ENCODE data around the gene PDE6H. TPM values are rescaled to one million over a fixed set of nuclear protein-coding genes. Genes with fewer than 3 reads are reported as not detected.

PDE6H gene
- total RNA-seq, 1 donor from 2014 or later = not detected

- Mint-ChIP-seq H3K4me3 (ENCODE audit: unreplicated experiment) (no peak overlapping the region), H3K27ac (ENCODE audit: unreplicated experiment) (no peak overlapping the region), H3K36me3 (ENCODE audit: unreplicated experiment) (no peaks in the 10 kb centered on the region), H3K9me3 (ENCODE audit: unreplicated experiment) (no peaks in the 10 kb centered on the region), H3K27me3 (ENCODE audit: unreplicated experiment) (peaks cover 3% of the 10 kb centered on the region), H3K4me1 (ENCODE audit: low read depth, unreplicated experiment) (no peaks in the 10 kb centered on the region)
- no peak for TF ChIP-seq CTCF (IDR thresholded peaks at IDR 0.05; ENCODE audit: partially characterized antibody, unreplicated experiment)
- no peak for DNase-seq
Measured at GRCh38 chr12:14975457-14975856, 2.6 kb downstream of the PDE6H start.

GRCh38 chr12:14976658-14977057 lies 3.8 kb downstream of the PDE6H start:
- H3K27ac Mint-ChIP-seq (ENCODE audit: unreplicated experiment) = no peak overlapping the region
- DNase-seq = no peak
- peaks cover 3% of the 10 kb centered on the region for H3K27me3 Mint-ChIP-seq (ENCODE audit: unreplicated experiment)
- H3K36me3 Mint-ChIP-seq (ENCODE audit: unreplicated experiment) = no peaks in the 10 kb centered on the region
- no peak overlapping the region for H3K4me3 Mint-ChIP-seq (ENCODE audit: unreplicated experiment)
- TF ChIP-seq CTCF (IDR thresholded peaks at IDR 0.05; ENCODE audit: partially characterized antibody, unreplicated experiment) = no peak
- no peaks in the 10 kb centered on the region for H3K9me3 Mint-ChIP-seq (ENCODE audit: unreplicated experiment)
- no peaks in the 10 kb centered on the region for H3K4me1 Mint-ChIP-seq (ENCODE audit: low read depth, unreplicated experiment)

- DNase-seq = no peak
- TF ChIP-seq CTCF (IDR thresholded peaks at IDR 0.05; ENCODE audit: partially characterized antibody, unreplicated experiment) = no peak
- Mint-ChIP-seq H3K27ac (ENCODE audit: unreplicated experiment) (no peak overlapping the region), H3K4me1 (ENCODE audit: low read depth, unreplicated experiment) (no peaks in the 10 kb centered on the region), H3K4me3 (ENCODE audit: unreplicated experiment) (no peak overlapping the region), H3K27me3 (ENCODE audit: unreplicated experiment) (no peaks in the 10 kb centered on the region), H3K36me3 (ENCODE audit: unreplicated experiment) (no peaks in the 10 kb centered on the region), H3K9me3 (ENCODE audit: unreplicated experiment) (no peaks in the 10 kb centered on the region)
Measured at GRCh38 chr12:14979468-14979867, 6.6 kb downstream of the PDE6H start.

- Mint-ChIP-seq H3K9me3 (ENCODE audit: unreplicated experiment) (no peaks in the 10 kb centered on the region), H3K36me3 (ENCODE audit: unreplicated experiment) (no peaks in the 10 kb centered on the region), H3K4me3 (ENCODE audit: unreplicated experiment) (no peak overlapping the region), H3K4me1 (ENCODE audit: low read depth, unreplicated experiment) (no peaks in the 10 kb centered on the region), H3K27me3 (ENCODE audit: unreplicated experiment) (no peaks in the 10 kb centered on the region), H3K27ac (ENCODE audit: unreplicated experiment) (no peak overlapping the region)
- DNase-seq = no peak
- TF ChIP-seq CTCF (IDR thresholded peaks at IDR 0.05; ENCODE audit: partially characterized antibody, unreplicated experiment) = no peak
Measured at GRCh38 chr12:14981049-14981448, 8.2 kb downstream of the PDE6H start.

- no peak for DNase-seq
- no peaks in the 10 kb centered on the region for H3K36me3 Mint-ChIP-seq (ENCODE audit: unreplicated experiment)
- H3K4me3 Mint-ChIP-seq (ENCODE audit: unreplicated experiment) = no peak overlapping the region
- TF ChIP-seq CTCF (IDR thresholded peaks at IDR 0.05; ENCODE audit: partially characterized antibody, unreplicated experiment) = no peak
- no peaks in the 10 kb centered on the region for H3K9me3 Mint-ChIP-seq (ENCODE audit: unreplicated experiment)
- H3K27me3 Mint-ChIP-seq (ENCODE audit: unreplicated experiment) = no peaks in the 10 kb centered on the region
- H3K4me1 Mint-ChIP-seq (ENCODE audit: low read depth, unreplicated experiment) = no peaks in the 10 kb centered on the region
- H3K27ac Mint-ChIP-seq (ENCODE audit: unreplicated experiment) = no peak overlapping the region
Measured at GRCh38 chr12:14982562-14982961, 9.7 kb downstream of the PDE6H start.

Measured in glutamatergic neuron (in vitro differentiated cells).